NCI-H774 (cell line): ENCODE measurements around the gene HOXB6.

Source experiments
- DNase-seq: peaks from one replicate; lab custom pipeline; 2025; lab: John Stamatoyannopoulos, UW

HOXB6 gene

GRCh38 chr17:48604770-48605329 lies at the start of gene HOXB6:
Gene HOXB6 (minus strand): TSS chr17:48604986. CDS start chr17:48598150, 6,836 bp downstream.
- peak; percentile 40 for DNase-seq

DNA sequence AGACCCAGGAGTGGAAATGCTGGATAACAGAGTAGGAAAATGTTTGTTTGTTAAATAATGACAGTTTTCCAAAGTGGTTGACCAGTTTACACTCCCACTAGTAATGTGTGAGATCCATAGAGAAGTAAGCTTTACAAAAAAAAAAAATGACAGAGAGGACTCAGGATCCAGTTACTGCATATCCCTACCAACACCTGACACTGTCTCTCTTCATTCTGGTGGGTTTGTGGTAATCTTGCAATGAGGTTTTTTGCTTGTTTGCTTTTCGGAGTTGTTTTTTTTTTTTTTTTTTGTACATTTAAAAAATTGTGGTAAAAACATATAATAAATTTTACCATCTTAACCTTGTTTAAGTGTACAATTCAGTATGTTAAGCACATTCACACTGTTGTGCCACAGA lies 45.0 kb upstream of the HOXB6 start:
- DNase-seq: no peak

GRCh38 chr17:48647963-48648245 lies 43.1 kb upstream of the HOXB6 start:
- DNase-seq: no peak

GRCh38 chr17:48647103-48647962 lies 42.5 kb upstream of the HOXB6 start:
- DNase-seq: peak; percentile 23

GRCh38 chr17:48646183-48647102 lies 41.7 kb upstream of the HOXB6 start:
- DNase-seq: peak; percentile 64

GRCh38 chr17:48645639-48646182 lies 40.9 kb upstream of the HOXB6 start:
- DNase-seq: no peak

GRCh38 chr17:48644910-48645557 lies 40.2 kb upstream of the HOXB6 start:
- DNase-seq: no peak

GRCh38 chr17:48644159-48644558 lies 39.4 kb upstream of the HOXB6 start:
- DNase-seq: no peak

DNA sequence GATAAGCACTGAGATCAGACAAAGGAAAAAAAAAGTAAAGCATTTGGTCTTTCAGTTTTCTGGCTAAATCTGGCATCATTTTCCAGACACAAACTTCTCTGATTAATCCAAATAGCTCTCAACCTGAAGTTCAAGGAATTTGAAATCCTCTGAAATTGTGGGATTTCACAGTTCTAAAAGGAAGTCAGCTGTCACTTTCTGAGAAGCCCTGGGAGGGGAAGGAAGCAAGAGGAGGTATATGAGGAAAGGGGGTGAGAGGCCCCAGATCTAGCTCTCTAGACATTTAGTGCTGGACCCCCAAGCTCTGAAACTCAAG lies 38.9 kb upstream of the HOXB6 start:
- DNase-seq: no peak

DNA sequence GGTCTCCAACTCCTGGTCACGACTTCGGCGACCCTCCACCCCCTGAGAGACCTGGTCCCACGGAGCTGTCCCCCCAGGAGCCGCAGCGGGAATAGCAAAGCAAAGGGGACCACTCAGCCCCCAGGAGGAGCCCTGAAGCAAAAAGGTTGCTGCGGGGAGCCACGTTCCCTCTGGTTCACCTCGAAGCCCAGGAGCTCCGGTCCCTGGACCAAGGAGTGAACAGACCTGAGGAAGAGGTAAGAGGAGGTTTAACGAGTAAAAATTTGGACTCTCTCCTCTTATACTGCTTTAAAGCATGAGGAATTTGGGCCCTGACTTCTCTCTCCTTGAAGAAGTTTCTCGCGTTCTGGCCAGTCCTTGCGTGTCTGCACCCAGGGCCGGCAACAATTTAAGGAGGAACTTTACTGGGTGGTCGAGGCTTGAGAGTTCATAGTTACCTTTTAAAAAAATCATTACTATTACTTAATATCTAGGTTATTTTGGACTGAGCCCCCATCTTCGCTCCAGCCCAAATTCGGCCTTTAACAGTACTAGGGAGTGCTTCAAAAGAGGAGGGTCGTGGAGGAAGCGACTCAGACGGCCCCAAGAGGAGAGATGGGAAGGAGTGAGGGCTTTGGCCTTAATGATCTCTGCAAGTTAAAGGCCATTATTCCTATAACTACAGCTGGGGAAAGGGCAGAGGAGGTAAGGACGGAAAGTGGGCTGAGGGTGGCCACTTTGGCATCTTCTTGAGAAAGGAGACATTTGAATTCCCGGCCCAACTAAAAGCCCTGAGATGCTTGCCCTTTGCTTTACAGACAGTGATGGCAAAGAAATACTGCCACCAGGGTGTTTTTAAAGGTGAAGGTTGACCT lies 38.3 kb upstream of the HOXB6 start:
- no peak for DNase-seq

DNA sequence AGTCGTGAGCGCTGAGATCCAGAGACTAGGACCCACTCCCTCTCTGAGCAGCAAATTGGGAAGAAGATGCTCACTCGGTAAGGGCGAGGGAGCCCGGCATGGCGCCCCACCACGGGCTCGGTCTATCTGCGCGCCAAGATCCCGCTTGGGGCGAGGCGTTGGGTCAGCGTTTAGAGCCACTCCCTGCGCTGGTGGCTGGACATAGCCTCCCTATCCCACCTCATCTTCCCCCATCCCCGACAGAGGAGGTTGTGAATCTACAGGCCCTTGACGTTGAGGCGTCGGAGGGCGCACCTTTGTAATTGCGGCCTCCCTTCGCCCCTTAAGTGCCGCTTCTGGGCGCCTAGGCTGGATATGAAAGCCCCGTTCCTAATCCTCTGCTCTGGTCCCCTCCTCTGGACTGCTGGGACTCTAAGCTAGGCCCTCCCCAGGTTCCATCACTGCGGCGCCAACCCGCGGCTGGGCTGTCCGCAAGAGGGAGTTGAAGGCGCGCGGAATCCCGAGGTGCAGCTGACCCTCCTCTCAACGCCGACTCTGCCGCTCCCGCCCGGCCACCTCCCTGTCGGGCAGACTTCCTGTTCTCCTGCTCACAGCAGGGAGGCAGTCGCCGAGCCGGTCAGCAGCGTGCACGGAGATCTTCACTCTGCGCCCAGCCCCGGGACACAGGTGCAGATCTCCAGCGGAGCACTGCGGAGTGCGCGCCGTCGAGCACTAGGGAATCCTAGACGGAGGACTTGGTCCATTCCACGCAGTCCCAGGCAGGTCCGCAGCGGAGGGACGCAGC lies 37.5 kb upstream of the HOXB6 start:
- no peak for DNase-seq

- DNase-seq: no peak
Measured at GRCh38 chr17:48641541-48642058, 36.8 kb upstream of the HOXB6 start.

DNA sequence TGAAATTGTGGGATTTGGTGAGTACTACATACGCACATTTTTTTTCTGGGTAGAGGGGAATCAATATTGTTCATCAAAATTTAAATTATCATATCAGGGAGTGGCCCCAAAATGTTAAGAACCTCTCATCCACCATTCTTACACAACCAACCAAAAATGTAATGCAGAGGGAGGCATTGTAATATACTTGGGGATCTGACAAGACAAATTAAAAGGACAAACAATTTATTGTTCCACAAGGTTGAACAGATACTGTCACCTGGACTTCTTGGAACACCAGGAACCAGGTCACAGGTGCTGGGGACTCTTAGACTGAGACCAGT lies 36.0 kb upstream of the HOXB6 start:
- no peak for DNase-seq

- DNase-seq: no peak
Measured at GRCh38 chr17:48639982-48640857, 35.4 kb upstream of the HOXB6 start.

GRCh38 chr17:48639136-48639535 lies 34.4 kb upstream of the HOXB6 start:
- no peak for DNase-seq

- no peak for DNase-seq
Measured at GRCh38 chr17:48637323-48638260, 32.8 kb upstream of the HOXB6 start.

DNA sequence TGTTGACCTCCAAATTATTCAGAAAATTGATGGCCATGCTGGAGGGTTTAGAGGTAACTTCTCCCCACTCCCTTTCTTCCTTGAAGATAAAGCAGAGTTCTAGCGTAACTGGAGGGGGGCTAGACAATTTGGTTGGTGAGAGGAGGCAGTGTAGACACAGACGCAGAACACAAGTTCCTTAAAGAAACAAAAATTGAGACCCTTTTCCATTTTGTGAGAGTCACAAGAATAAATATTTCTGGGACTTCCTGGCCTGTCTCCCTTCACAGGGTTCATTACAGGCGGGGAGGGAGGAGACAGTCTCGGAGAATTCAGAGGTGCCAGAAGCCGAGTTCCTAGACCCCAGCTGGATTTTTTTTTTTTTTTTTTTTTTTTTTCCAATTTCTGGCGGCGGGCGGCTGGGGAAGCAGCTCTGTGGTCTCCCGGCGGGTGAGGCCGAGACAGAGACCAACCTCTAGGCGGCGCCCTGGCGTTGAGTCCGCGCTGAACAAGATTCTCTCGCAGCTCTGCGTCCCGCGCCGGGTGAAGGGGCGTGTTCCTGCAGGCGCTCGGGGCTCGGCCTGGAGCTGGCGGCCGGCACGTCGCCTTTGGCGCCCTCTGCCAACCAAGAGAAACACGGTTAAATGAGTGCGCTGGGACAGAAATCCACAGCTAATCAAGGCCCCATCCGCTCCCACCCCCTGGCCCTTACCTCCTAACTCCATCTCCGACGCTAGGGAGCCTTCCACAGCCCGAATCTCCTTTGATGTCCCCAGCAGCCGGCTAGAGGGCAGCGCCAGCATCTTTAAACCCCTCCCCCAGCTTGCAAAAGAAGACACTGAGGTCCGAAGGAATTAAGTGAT lies 31.6 kb upstream of the HOXB6 start:
- peak; percentile 64 for DNase-seq
